Tibial artery (tissue), 4 donors: ENCODE measurements around the gene GET3.
"Not testable (repeated sequence)": the region's sequence is repeated elsewhere in the genome, so short reads cannot be mapped to it uniquely, and the experiment has no call there.

Experiments used
- DNase-seq, 2 donors: peaks; one replicate each; pipeline ENCODE4 v3.0.0-alpha.2; 2019
- H3K27ac ChIP-seq, 2 donors: fragments of 200-600 bp; sonication (generic) in 1 of 2; 1 replicate in 1 of 2; 2 replicates in 1 of 2; pipeline ENCODE4 v1.5.1; 2018 to 2019; ENCODE audit warnings: mild to moderate bottlenecking in 1 of 2
- H3K27me3 ChIP-seq, 2 donors: fragments of 200-600 bp; sonication (generic) in 1 of 2; one replicate each; pipeline versions ENCODE4 v1.5.1 to v1.6.0; 2016 to 2019
- H3K36me3 ChIP-seq, 3 donors: fragments of 200-600 bp; sonication (generic) in 2 of 3; one replicate each; pipeline ENCODE4 v1.5.1; 2016 to 2019; ENCODE audit warnings: mild to moderate bottlenecking in 2 of 3
- H3K4me1 ChIP-seq, 4 donors: fragments of 200-600 bp; sonication (generic) in 2 of 4; 1 replicate in 3 of 4; 2 replicates in 1 of 4; pipeline ENCODE4 v1.5.1; 2016 to 2019
- H3K4me3 ChIP-seq, 2 donors: fragments of 200-600 bp; sonication (generic) in 1 of 2; 1 replicate in 1 of 2; 2 replicates in 1 of 2; pipeline ENCODE4 v1.5.1; 2018 to 2019; ENCODE audit warnings: mild to moderate bottlenecking in 2 of 2
- H3K9me3 ChIP-seq, 3 donors: fragments of 200-600 bp; sonication (generic) in 1 of 3; one replicate each; pipeline ENCODE4 v1.5.1; 2016 to 2019
- intact Hi-C: fragments of 100-400 bp; cut with DNase I; formaldehyde crosslinking; loops from one replicate; pipeline ENCODE4 v1.15.0; 2023; ENCODE audit warnings: low total_unique reads
- TF ChIP-seq, protein P1 (sequence below), 2 experiments: fragments of 200-600 bp in 1 of 2; fragments of 450-650 bp in 1 of 2; IDR thresholded peaks; one replicate each; pipeline ENCODE4 v1.5.1; 2017 to 2019; ENCODE audit warnings: antibody characterized with exemption in 2 of 2, mild to moderate bottlenecking in 1 of 2, moderate library complexity in 1 of 2

The GET3 gene

DNA sequence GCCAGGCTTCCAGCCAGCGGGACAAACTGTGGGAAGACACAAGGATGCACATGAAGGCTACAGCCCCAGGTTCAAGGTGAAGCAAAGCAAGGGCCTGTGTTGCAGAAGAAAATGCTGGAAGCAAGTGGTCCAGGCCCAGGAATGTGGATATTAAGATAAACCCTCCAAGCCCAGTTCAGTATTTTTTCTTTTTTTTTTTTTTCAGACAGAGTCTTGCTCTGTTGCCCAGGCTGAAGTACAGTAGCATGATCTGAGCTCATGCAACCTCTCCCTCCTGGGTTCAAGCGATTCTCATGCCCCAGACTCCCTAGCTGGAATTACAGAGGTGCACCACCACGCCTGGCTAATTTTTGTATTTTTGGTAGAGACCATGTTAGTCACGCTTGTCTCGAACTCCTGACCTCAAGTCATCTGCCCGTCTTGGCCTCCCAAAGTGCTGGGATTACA lies 59.9 kb downstream of the GET3 start:
- TF ChIP-seq, protein P1, sequence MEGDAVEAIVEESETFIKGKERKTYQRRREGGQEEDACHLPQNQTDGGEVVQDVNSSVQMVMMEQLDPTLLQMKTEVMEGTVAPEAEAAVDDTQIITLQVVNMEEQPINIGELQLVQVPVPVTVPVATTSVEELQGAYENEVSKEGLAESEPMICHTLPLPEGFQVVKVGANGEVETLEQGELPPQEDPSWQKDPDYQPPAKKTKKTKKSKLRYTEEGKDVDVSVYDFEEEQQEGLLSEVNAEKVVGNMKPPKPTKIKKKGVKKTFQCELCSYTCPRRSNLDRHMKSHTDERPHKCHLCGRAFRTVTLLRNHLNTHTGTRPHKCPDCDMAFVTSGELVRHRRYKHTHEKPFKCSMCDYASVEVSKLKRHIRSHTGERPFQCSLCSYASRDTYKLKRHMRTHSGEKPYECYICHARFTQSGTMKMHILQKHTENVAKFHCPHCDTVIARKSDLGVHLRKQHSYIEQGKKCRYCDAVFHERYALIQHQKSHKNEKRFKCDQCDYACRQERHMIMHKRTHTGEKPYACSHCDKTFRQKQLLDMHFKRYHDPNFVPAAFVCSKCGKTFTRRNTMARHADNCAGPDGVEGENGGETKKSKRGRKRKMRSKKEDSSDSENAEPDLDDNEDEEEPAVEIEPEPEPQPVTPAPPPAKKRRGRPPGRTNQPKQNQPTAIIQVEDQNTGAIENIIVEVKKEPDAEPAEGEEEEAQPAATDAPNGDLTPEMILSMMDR (IDR thresholded peaks at IDR 0.05): no peak
- no peak overlapping the region for H3K27ac ChIP-seq
- DNase-seq: no peak
- H3K36me3 ChIP-seq: peaks cover 12 to 27% (median 25%) of the 10 kb centered on the region in 3 donors
- H3K27me3 ChIP-seq: no peaks in the 10 kb centered on the region
- no peaks in the 10 kb centered on the region for H3K9me3 ChIP-seq
- H3K4me3 ChIP-seq: no peak overlapping the region
- peaks cover 0 to 36% (median 28%) of the 10 kb centered on the region in 4 donors for H3K4me1 ChIP-seq
- intact Hi-C loops: loop anchor here (2.0 to 10.0 kb wide), 2 partner anchors 30 to 1048 kb away; no protein-coding TSS in a partner anchor

DNA sequence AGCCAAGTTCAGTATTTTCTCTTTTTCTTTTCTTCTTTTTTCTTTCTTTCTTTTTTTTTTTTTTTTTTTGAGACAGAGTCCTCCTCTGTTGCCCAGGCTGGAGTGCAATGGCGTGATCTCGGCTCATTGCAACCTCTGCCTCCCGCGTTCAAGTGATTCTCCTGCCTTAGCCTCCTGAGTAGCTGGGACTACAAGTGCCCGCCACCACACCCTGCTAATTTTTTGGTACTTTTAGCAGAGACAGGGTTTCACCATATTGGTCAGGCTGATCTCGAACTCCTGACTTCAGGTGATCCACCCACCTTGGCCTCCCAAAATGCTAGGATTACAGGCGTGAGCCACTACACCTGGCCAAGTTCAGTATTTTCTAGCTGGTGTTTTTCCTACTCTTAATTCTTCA lies 60.3 kb downstream of the GET3 start:
- Histone ChIP-seq H3K36me3 (peaks cover 12 to 22% (median 21%) of the 10 kb centered on the region in 3 donors), H3K4me1 (peaks cover 0 to 40% (median 32%) of the 10 kb centered on the region in 4 donors)
- not testable (repeated sequence) for DNase-seq, H3K4me3 ChIP-seq, H3K9me3 ChIP-seq, H3K27ac ChIP-seq, H3K27me3 ChIP-seq
- intact Hi-C loops: loop anchor here (2.0 to 10.0 kb wide), 2 partner anchors 31 to 1047 kb away; no protein-coding TSS in a partner anchor
